Stimulated activated naive B cell treated with anti-CD40 and anti-IgM and Interleukin-4, amounts not matched to agents 10 μg/mL and 1 μg/mL and 100 μg/mL, for 72 hours (primary cell): ENCODE measurements around the gene RPUSD4.

ENCODE experiments used
- ATAC-seq, 2 donors: fragments of 150-1000 bp; cut with Tn5 transposase; replicated peaks; 2 replicates each; pipeline ENCODE4 v1.10.0; 2021; ENCODE audit warnings: moderate library complexity in 1 of 2
- DNase-seq: peaks from one replicate; pipeline ENCODE4 v3.0.0; 2021
- H3K27ac Mint-ChIP-seq: one replicate; pipeline ENCODE4 v1.8.0; 2022; ENCODE audit warnings: mild to moderate bottlenecking, mixed read lengths
- H3K27me3 Mint-ChIP-seq, 2 donors: one replicate each; pipeline ENCODE4 v1.8.0; 2022; ENCODE audit warnings: mixed read lengths in 2 of 2
- H3K36me3 Mint-ChIP-seq, 2 donors: one replicate each; pipeline ENCODE4 v1.8.0; 2022; ENCODE audit warnings: mixed read lengths in 2 of 2, mild to moderate bottlenecking in 1 of 2
- H3K4me1 Mint-ChIP-seq, 2 donors: one replicate each; pipeline ENCODE4 v1.8.0; 2022; ENCODE audit warnings: mixed read lengths in 2 of 2, mild to moderate bottlenecking in 1 of 2
- H3K4me3 Mint-ChIP-seq, 2 donors: one replicate each; pipeline ENCODE4 v1.8.0; 2022; ENCODE audit warnings: mild to moderate bottlenecking in 2 of 2, mixed read lengths in 2 of 2, moderate library complexity in 1 of 2
- H3K9me3 Mint-ChIP-seq, 2 donors: one replicate each; pipeline ENCODE4 v1.8.0; 2022; ENCODE audit warnings: mixed read lengths in 2 of 2, mild to moderate bottlenecking in 1 of 2

RPUSD4 gene

GRCh38 chr11:126152152-126152551 is 59.3 kb downstream of the RPUSD4 start:
- Mint-ChIP-seq H3K4me3 (no peak overlapping the region), H3K27me3 (peaks cover 14 to 16% of the 10 kb centered on the region in 2 donors), H3K27ac (no peak overlapping the region), H3K9me3 (peaks cover 10 to 12% of the 10 kb centered on the region in 2 donors), H3K36me3 (peaks cover 0 to 1% of the 10 kb centered on the region in 2 donors), H3K4me1 (no peaks in the 10 kb centered on the region)
- DNase-seq (no peak), ATAC-seq (no peak)
